ENCODE data around the gene FOXO3B.
"Not testable (repeated sequence)": the region's sequence is repeated elsewhere in the genome, so short reads cannot be mapped to it uniquely, and the experiment has no call there.

FOXO3B gene

GRCh38 chr17:18676928-18677327, 5.2 kb downstream of the FOXO3B start:
- H3K9me3 ChIP-seq = peaks cover 68% of the 10 kb centered on the region
- H3K4me3 ChIP-seq, H3K9ac ChIP-seq, H3K27me3 ChIP-seq, H4K20me1 ChIP-seq, H3K27ac ChIP-seq, H3K4me1 ChIP-seq, H3K4me2 ChIP-seq: not testable (repeated sequence)
- peaks cover 54% of the 10 kb centered on the region for H3K36me3 ChIP-seq

- peaks cover 88% of the 10 kb centered on the region for H3K9me3 ChIP-seq
- H3K36me3 ChIP-seq = peaks cover 77% of the 10 kb centered on the region
- not testable (repeated sequence) for H3K9ac ChIP-seq, H3K4me1 ChIP-seq, H3K27me3 ChIP-seq, H3K4me2 ChIP-seq, H3K4me3 ChIP-seq, H4K20me1 ChIP-seq, H3K27ac ChIP-seq
Observed at GRCh38 chr17:18672395-18673227, 9.5 kb downstream of the FOXO3B start.

- H4K20me1 ChIP-seq, H3K4me2 ChIP-seq, H3K9ac ChIP-seq, H3K4me1 ChIP-seq, H3K4me3 ChIP-seq, H3K27me3 ChIP-seq, H3K27ac ChIP-seq: not testable (repeated sequence)
- Histone ChIP-seq H3K9me3 (peaks cover 82% of the 10 kb centered on the region), H3K36me3 (peaks cover 63% of the 10 kb centered on the region)
Observed at GRCh38 chr17:18668625-18669024, 13.5 kb downstream of the FOXO3B start.

GRCh38 chr17:18667535-18667934, 14.6 kb downstream of the FOXO3B start:
- H3K4me2 ChIP-seq, H3K4me3 ChIP-seq, H3K27ac ChIP-seq, H3K9ac ChIP-seq, H3K4me1 ChIP-seq, H3K27me3 ChIP-seq, H4K20me1 ChIP-seq: not testable (repeated sequence)
- H3K36me3 ChIP-seq = peaks cover 52% of the 10 kb centered on the region
- H3K9me3 ChIP-seq = peaks cover 82% of the 10 kb centered on the region

GRCh38 chr17:18666326-18666725, 15.8 kb downstream of the FOXO3B start:
- H3K4me3 ChIP-seq, H3K9ac ChIP-seq, H3K27ac ChIP-seq, H3K4me1 ChIP-seq, H3K27me3 ChIP-seq, H4K20me1 ChIP-seq, H3K4me2 ChIP-seq: not testable (repeated sequence)
- H3K36me3 ChIP-seq = peaks cover 40% of the 10 kb centered on the region
- H3K9me3 ChIP-seq = peaks cover 82% of the 10 kb centered on the region

- peaks cover 71% of the 10 kb centered on the region for H3K9me3 ChIP-seq
- not testable (repeated sequence) for H3K27ac ChIP-seq, H3K4me3 ChIP-seq, H3K9ac ChIP-seq, H3K4me1 ChIP-seq, H3K4me2 ChIP-seq, H4K20me1 ChIP-seq, H3K27me3 ChIP-seq, H3K36me3 ChIP-seq
Observed at GRCh38 chr17:18661924-18662624, 20.0 kb downstream of the FOXO3B start.

- H3K4me3 ChIP-seq, H3K9ac ChIP-seq, H4K20me1 ChIP-seq, H3K27me3 ChIP-seq, H3K36me3 ChIP-seq, H3K27ac ChIP-seq, H3K9me3 ChIP-seq, H3K4me1 ChIP-seq, H3K4me2 ChIP-seq: not testable (repeated sequence)
Observed at GRCh38 chr17:18650094-18650493, 32.0 kb downstream of the FOXO3B start.

- H3K9ac ChIP-seq, H3K36me3 ChIP-seq, H3K27ac ChIP-seq, H3K27me3 ChIP-seq, H3K9me3 ChIP-seq, H4K20me1 ChIP-seq, H3K4me3 ChIP-seq, H3K4me2 ChIP-seq, H3K4me1 ChIP-seq: not testable (repeated sequence)
Observed at GRCh38 chr17:18644291-18644690, 37.8 kb downstream of the FOXO3B start, which contains the start of gene TBC1D28. TSS of gene TBC1D28 (minus strand) at chr17:18644391. CDS start at chr17:18641352, 3,039 bp downstream.

- not testable (repeated sequence) for H3K9ac ChIP-seq, H4K20me1 ChIP-seq, H3K4me1 ChIP-seq, H3K27ac ChIP-seq, H3K4me3 ChIP-seq, H3K9me3 ChIP-seq, H3K4me2 ChIP-seq, H3K27me3 ChIP-seq, H3K36me3 ChIP-seq
Observed at GRCh38 chr17:18643124-18643523, 39.0 kb downstream of the FOXO3B start.

- H3K27me3 ChIP-seq, H3K9me3 ChIP-seq, H3K9ac ChIP-seq, H4K20me1 ChIP-seq, H3K4me3 ChIP-seq, H3K27ac ChIP-seq, H3K36me3 ChIP-seq: not testable (repeated sequence)
- peak overlapping the region; percentile 32; the same call in 1 of the 2 replicates for H3K4me2 ChIP-seq
- peaks cover 22% of the 10 kb centered on the region for H3K4me1 ChIP-seq
Observed at GRCh38 chr17:18638357-18638756, 43.8 kb downstream of the FOXO3B start.

GRCh38 chr17:18636237-18636636, 45.9 kb downstream of the FOXO3B start:
- not testable (repeated sequence) for H3K9me3 ChIP-seq, H4K20me1 ChIP-seq, H3K9ac ChIP-seq, H3K27me3 ChIP-seq, H3K4me3 ChIP-seq, H3K27ac ChIP-seq, H3K36me3 ChIP-seq
- peaks cover 22% of the 10 kb centered on the region for H3K4me1 ChIP-seq
- peak overlapping the region; percentile 40; the same call in 1 of the 2 replicates for H3K4me2 ChIP-seq

All from BLaER1 (cell line).